AG04450 (cell line): ENCODE measurements around the gene PIH1D1. TPM values are rescaled to one million over a fixed set of nuclear protein-coding genes. Genes with fewer than 3 reads are reported as not detected.

ENCODE experiments used
- CTCF ChIA-PET: fragments of 300-600, 350-600 bp; formaldehyde crosslinking; extraction: SDS; loops from one replicate; lab custom pipeline; 2022; ENCODE audit warnings: antibody characterized with exemption, inconsistent platforms; lab: Charles Lee
- POLR2A ChIA-PET: fragments of 350-600 bp; formaldehyde crosslinking; extraction: SDS; loops from one replicate; lab custom pipeline; 2021; ENCODE audit warnings: antibody characterized with exemption, inconsistent platforms; lab: Yijun Ruan, JAX
- DNase-seq: peaks from one replicate; pipeline ENCODE4 v3.0.0-alpha.2; 2011; ENCODE audit warnings: low read depth, low spot score
- H3K27ac ChIP-seq: one replicate; pipeline ENCODE4 v1.5.1; 2012; ENCODE audit warnings: low read depth, low read length, control low read depth
- H3K27me3 ChIP-seq: one replicate; pipeline ENCODE4 v1.6.0; 2012; ENCODE audit warnings: low read length; ENCODE audit not compliant: control insufficient read depth, insufficient read depth
- H3K4me3 ChIP-seq: 2 replicates; pipeline ENCODE4 v1.5.1; 2011; ENCODE audit warnings: mild to moderate bottlenecking, low read depth, low read length, control low read depth
- H3K9me3 ChIP-seq: 2 replicates; pipeline ENCODE4 v1.5.1; 2012; ENCODE audit warnings: low read length; ENCODE audit not compliant: control insufficient read depth, insufficient read depth
- polyA plus RNA-seq: library from polyadenylated mRNA; depleted of rRNA; stranded (reverse); fragments of >200 nt; gene quantifications from 2 replicates; pipeline ENCODE4 v1.2.3, GENCODE V29; 2011
- TF ChIP-seq, protein P1 (sequence below): IDR thresholded peaks from 2 replicates; pipeline ENCODE4 v1.5.1; 2011; ENCODE audit warnings: low read depth, low read length, control low read depth, inconsistent platforms

The PIH1D1 gene
- polyA plus RNA-seq, 1 experiment: 62.5 TPM

DNA sequence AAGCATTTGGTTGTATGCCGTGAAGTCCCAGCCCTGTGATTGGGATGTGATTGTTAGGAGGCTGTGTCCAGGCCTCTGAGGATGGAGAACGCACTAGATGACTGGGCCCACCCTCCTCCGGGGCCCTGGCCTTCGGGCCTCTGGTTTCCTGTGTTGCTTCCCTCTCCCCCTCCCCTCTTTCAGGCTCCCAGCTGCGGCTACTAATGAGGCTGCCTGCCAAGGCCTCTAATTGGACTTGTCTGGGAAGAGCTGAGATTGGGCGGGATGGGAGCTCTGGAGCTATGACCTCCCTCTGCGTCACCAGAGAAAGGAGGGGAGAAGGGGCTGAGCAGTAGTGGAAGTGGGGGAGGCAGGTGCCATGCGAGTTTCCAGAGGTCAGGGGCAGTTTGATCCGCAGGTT is 38.3 kb downstream of the PIH1D1 start:
- ChIA-PET POLR2A (no interaction called here), CTCF (no interaction called here)
- DNase-seq: no peak

DNA sequence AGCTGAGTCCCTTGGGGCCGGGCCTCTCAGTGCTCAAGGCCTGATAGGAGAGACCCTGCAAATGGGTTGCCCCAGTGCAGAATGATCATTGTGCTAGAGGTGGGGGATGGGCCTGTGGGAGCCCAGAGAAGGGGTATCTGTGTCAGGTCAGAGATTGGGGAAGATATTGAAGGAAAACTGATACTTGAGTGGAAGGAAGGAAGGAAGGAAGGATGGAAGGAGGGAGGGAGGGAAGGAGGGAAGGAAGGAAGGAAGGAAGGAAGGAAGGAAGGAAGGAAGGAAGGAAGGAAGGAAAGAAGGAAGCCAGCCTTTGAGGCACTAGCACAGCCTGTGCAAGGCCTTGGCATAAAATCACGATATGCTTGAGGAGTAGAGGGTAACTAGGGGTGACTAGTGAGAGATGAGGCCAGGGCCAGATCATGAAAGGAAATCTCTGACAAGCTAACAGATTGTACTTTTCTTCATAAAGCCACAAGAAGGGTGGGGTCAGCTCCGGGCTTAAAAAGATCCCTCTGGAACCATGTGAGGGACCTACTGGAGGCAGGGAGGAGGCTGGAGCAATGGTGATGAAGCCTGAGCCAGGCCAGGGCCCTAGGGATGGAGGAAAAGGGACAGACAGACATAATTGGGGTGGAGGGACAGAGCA is 39.8 kb downstream of the PIH1D1 start:
- H3K27ac ChIP-seq: no peak overlapping the region
- H3K9me3 ChIP-seq: no peaks in the 10 kb centered on the region
- H3K27me3 ChIP-seq: peaks cover 28% of the 10 kb centered on the region
- DNase-seq: no peak
- no peak overlapping the region for H3K4me3 ChIP-seq
- ChIA-PET CTCF (interaction anchor here (1.0 to 1.2 kb wide), 2 partner anchors 21 to 185 kb away, joined by 3 to 4 read pairs; no protein-coding TSS in a partner anchor), POLR2A (no interaction called here)
- TF ChIP-seq, protein P1, sequence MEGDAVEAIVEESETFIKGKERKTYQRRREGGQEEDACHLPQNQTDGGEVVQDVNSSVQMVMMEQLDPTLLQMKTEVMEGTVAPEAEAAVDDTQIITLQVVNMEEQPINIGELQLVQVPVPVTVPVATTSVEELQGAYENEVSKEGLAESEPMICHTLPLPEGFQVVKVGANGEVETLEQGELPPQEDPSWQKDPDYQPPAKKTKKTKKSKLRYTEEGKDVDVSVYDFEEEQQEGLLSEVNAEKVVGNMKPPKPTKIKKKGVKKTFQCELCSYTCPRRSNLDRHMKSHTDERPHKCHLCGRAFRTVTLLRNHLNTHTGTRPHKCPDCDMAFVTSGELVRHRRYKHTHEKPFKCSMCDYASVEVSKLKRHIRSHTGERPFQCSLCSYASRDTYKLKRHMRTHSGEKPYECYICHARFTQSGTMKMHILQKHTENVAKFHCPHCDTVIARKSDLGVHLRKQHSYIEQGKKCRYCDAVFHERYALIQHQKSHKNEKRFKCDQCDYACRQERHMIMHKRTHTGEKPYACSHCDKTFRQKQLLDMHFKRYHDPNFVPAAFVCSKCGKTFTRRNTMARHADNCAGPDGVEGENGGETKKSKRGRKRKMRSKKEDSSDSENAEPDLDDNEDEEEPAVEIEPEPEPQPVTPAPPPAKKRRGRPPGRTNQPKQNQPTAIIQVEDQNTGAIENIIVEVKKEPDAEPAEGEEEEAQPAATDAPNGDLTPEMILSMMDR: no peak

More for the DNA sequence above, 38.3 kb downstream of the PIH1D1 start:
- Histone ChIP-seq H3K9me3 (no peaks in the 10 kb centered on the region), H3K4me3 (no peak overlapping the region), H3K27ac (no peak overlapping the region), H3K27me3 (peaks cover 33% of the 10 kb centered on the region)
- TF ChIP-seq, protein P1: no peak

DNA sequence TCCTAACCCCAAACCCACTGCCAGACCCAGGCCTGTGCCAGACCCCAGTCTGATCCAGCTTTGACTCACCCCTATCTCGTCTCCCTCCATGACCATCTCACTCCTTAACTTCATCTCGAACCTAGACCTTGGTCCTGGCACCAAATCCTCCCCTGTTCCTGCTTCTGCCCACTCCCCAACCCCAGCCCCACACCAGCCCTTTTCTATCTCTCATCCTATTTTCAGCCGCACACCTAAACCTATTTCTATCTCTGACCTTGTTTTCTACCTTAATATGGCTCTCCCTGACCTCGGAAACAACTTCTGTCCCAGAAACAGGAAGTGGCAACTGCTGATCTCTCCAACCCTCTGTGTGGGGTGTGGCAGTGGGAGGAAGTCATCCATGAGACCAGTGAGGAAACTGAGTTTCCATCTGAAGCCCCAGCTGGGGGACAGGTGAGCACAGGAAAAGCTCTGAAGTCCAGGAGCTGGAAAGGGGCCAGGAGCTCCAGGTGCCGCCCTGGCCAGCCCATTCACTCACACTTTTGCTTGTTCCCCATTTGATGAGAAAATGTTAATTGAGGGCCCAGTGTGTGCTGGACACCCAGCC is 42.1 kb downstream of the PIH1D1 start:
- no peak overlapping the region for H3K27ac ChIP-seq
- no peak overlapping the region for H3K4me3 ChIP-seq
- TF ChIP-seq, protein P1: no peak
- POLR2A ChIA-PET: no interaction called here
- H3K27me3 ChIP-seq: peaks cover 22% of the 10 kb centered on the region
- no peak for DNase-seq
- CTCF ChIA-PET: no interaction called here
- H3K9me3 ChIP-seq: no peaks in the 10 kb centered on the region

DNA sequence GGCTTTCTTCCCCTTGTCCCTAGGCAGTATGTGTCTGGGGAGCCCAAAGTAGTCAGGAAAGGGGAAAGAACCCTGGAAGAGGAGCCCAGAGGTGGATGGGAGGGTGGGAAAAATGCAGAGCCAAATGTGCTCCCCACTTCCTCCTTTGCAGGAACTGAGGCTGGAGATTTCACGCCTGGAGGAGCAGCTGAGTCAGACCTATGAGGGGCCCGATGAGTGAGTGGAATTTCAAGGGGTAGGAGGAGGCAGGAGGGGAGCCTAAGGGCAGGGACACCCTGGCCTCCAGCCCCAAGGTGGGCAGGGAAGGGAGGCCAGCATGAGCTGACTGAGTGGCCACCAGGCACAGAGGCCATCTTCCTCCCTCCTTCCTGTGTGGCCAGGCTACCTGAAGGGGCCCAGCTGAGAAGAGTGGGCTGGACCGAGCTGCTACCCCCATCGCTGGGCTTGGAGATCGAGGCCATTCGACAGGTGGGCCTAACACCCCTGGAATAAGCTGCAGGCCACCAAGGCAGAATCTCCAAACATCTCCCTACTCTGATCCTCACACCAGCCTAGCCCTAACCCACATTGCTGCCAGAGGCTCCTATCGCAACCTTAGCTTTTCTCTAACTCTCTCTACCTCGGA is 42.7 kb downstream of the PIH1D1 start:
- CTCF ChIA-PET: interaction anchor here (0.6 kb wide), 1 partner anchor 415 kb away, joined by 4 read pairs; the partner anchor contains the start of gene RUVBL2
- POLR2A ChIA-PET: no interaction called here
- TF ChIP-seq, protein P1: no peak

More for the DNA sequence above, 42.7 kb downstream of the PIH1D1 start:
- peaks cover 22% of the 10 kb centered on the region for H3K27me3 ChIP-seq
- no peak overlapping the region for H3K27ac ChIP-seq
- no peaks in the 10 kb centered on the region for H3K9me3 ChIP-seq
- H3K4me3 ChIP-seq: no peak overlapping the region
- DNase-seq: no peak
